SJSA1 (cell line): Measurements from ENCODE around the gene CORT. TPM values are rescaled to one million over a fixed set of nuclear protein-coding genes. Genes with fewer than 3 reads are reported as not detected.

Source experiments
- DNase-seq, 2 experiments: peaks; one replicate each; pipeline ENCODE4 v3.0.0-alpha.2; 2015 to 2020; ENCODE audit warnings: low spot score in 2 of 2, low read depth in 1 of 2
- H3K27ac ChIP-seq: fragments of 250-450 bp; sonication (Bioruptor Pico); 2 replicates; pipeline ENCODE4 v1.5.1; 2020; ENCODE audit warnings: mild to moderate bottlenecking, moderate library complexity
- H3K27me3 ChIP-seq: fragments of 250-450 bp; sonication (Bioruptor Pico); replicated peaks from 2 replicates; pipeline ENCODE4 v1.5.1; 2020; ENCODE audit warnings: mild to moderate bottlenecking, moderate library complexity
- H3K36me3 ChIP-seq: fragments of 250-450 bp; sonication (Bioruptor Pico); 2 replicates; pipeline ENCODE4 v1.5.1; 2020; ENCODE audit warnings: mild to moderate bottlenecking
- H3K4me1 ChIP-seq: fragments of 250-450 bp; sonication (Bioruptor Pico); replicated peaks from 2 replicates; pipeline ENCODE4 v1.6.1; 2021; ENCODE audit warnings: mild to moderate bottlenecking
- H3K4me3 ChIP-seq: fragments of 250-450 bp; sonication (Bioruptor Pico); 2 replicates; pipeline ENCODE4 v1.5.1; 2020; ENCODE audit warnings: mild to moderate bottlenecking
- H3K9me3 ChIP-seq: fragments of 250-450 bp; sonication (Bioruptor Pico); replicated peaks from 2 replicates; pipeline ENCODE4 v1.5.1; 2020; ENCODE audit warnings: mild to moderate bottlenecking
- total RNA-seq: library from RNA; depleted of rRNA; stranded (reverse); fragments of >200 nt; shearing (Covaris generic); gene quantifications from 2 replicates; pipeline ENCODE4 v1.2.3, GENCODE V29; 2014

CORT gene
- total RNA-seq, 1 experiment from 2014 or later = not detected

- Histone ChIP-seq H3K27me3 (no peaks in the 10 kb centered on the region), H3K4me1 (peaks cover 15% of the 10 kb centered on the region), H3K4me3 (peak overlapping the region; percentile 64), H3K9me3 (no peaks in the 10 kb centered on the region), H3K36me3 (no peaks in the 10 kb centered on the region), H3K27ac (no peak overlapping the region)
- DNase-seq = no peak
Observed at GRCh38 chr1:10429868-10430215, 20.0 kb upstream of the CORT start.

- H3K4me1 ChIP-seq = peaks cover 15% of the 10 kb centered on the region
- H3K27me3 ChIP-seq = no peaks in the 10 kb centered on the region
- no peaks in the 10 kb centered on the region for H3K36me3 ChIP-seq
- DNase-seq = peak; percentile 90 to 97
- H3K9me3 ChIP-seq = no peaks in the 10 kb centered on the region
- peak within 1 kb of the TSS; percentile 71 for H3K27ac ChIP-seq
- peak within 1 kb of the TSS; percentile 64 for H3K4me3 ChIP-seq
Observed at GRCh38 chr1:10430216-10431069, 19.4 kb upstream of the CORT start, which contains the start of gene CENPS. Gene CENPS (plus strand): TSS chr1:10430433. CDS start chr1:10430518, 85 bp downstream.

GRCh38 chr1:10431070-10431730, 18.6 kb upstream of the CORT start:
- DNase-seq = no peak

GRCh38 chr1:10432910-10433700, 16.7 kb upstream of the CORT start:
- Histone ChIP-seq H3K27ac (no peak overlapping the region), H3K9me3 (no peaks in the 10 kb centered on the region), H3K27me3 (no peaks in the 10 kb centered on the region), H3K4me1 (peaks cover 18% of the 10 kb centered on the region), H3K36me3 (no peaks in the 10 kb centered on the region), H3K4me3 (no peak overlapping the region)
- no peak for DNase-seq

More at GRCh38 chr1:10431070-10431730, 18.6 kb upstream of the CORT start:
- no peaks in the 10 kb centered on the region for H3K9me3 ChIP-seq
- H3K36me3 ChIP-seq = no peaks in the 10 kb centered on the region
- peaks cover 15% of the 10 kb centered on the region for H3K4me1 ChIP-seq
- peak overlapping the region; percentile 71 for H3K27ac ChIP-seq
- no peaks in the 10 kb centered on the region for H3K27me3 ChIP-seq
- peak overlapping the region; percentile 64 for H3K4me3 ChIP-seq

- H3K27me3 ChIP-seq = no peaks in the 10 kb centered on the region
- no peaks in the 10 kb centered on the region for H3K36me3 ChIP-seq
- H3K4me3 ChIP-seq = no peak overlapping the region
- H3K4me1 ChIP-seq = peaks cover 25% of the 10 kb centered on the region
- no peak overlapping the region for H3K27ac ChIP-seq
- no peak for DNase-seq
- no peaks in the 10 kb centered on the region for H3K9me3 ChIP-seq
Observed at GRCh38 chr1:10433790-10434189, 16.0 kb upstream of the CORT start.

- DNase-seq = no peak
- H3K27me3 ChIP-seq = no peaks in the 10 kb centered on the region
- no peaks in the 10 kb centered on the region for H3K9me3 ChIP-seq
- H3K4me3 ChIP-seq = no peak overlapping the region
- H3K36me3 ChIP-seq = no peaks in the 10 kb centered on the region
- H3K27ac ChIP-seq = no peak overlapping the region
- H3K4me1 ChIP-seq = peaks cover 30% of the 10 kb centered on the region
Observed at GRCh38 chr1:10434590-10434989, 15.2 kb upstream of the CORT start.

GRCh38 chr1:10437052-10437451, 12.8 kb upstream of the CORT start:
- no peaks in the 10 kb centered on the region for H3K27me3 ChIP-seq
- H3K27ac ChIP-seq = no peak overlapping the region
- no peak overlapping the region for H3K4me3 ChIP-seq
- no peaks in the 10 kb centered on the region for H3K9me3 ChIP-seq
- H3K4me1 ChIP-seq = peaks cover 15% of the 10 kb centered on the region
- DNase-seq = no peak
- 0 out of 2 replicates have a peak, but pooled peaks cover 3% of the 10 kb centered on the region for H3K36me3 ChIP-seq

GRCh38 chr1:10438677-10439163, 11.1 kb upstream of the CORT start:
- Histone ChIP-seq H3K27ac (no peak overlapping the region), H3K4me3 (no peak overlapping the region), H3K27me3 (no peaks in the 10 kb centered on the region), H3K36me3 (0 out of 2 replicates have a peak, but pooled peaks cover 3% of the 10 kb centered on the region), H3K9me3 (no peaks in the 10 kb centered on the region), H3K4me1 (peaks cover 15% of the 10 kb centered on the region)
- peak; percentile 57 to 61 for DNase-seq

- H3K4me1 ChIP-seq = peaks cover 15% of the 10 kb centered on the region
- H3K27ac ChIP-seq = no peak overlapping the region
- no peak for DNase-seq
- no peaks in the 10 kb centered on the region for H3K27me3 ChIP-seq
- H3K36me3 ChIP-seq = peaks cover 3% of the 10 kb centered on the region; the same call in 1 of the 2 replicates
- no peaks in the 10 kb centered on the region for H3K9me3 ChIP-seq
- no peak overlapping the region for H3K4me3 ChIP-seq
Observed at GRCh38 chr1:10440305-10440704, 9.5 kb upstream of the CORT start.

GRCh38 chr1:10440794-10441193, 9.0 kb upstream of the CORT start:
- peaks cover 3% of the 10 kb centered on the region; the same call in 1 of the 2 replicates for H3K36me3 ChIP-seq
- peaks cover 15% of the 10 kb centered on the region for H3K4me1 ChIP-seq
- DNase-seq = no peak

GRCh38 chr1:10444248-10444647, 5.6 kb upstream of the CORT start:
- Histone ChIP-seq H3K4me1 (peaks cover under 1% of the 10 kb centered on the region; the same call in 1 of the 2 replicates), H3K27me3 (no peaks in the 10 kb centered on the region), H3K4me3 (no peak overlapping the region), H3K36me3 (peaks cover 3% of the 10 kb centered on the region; the same call in 1 of the 2 replicates), H3K27ac (no peak overlapping the region), H3K9me3 (no peaks in the 10 kb centered on the region)
- no peak for DNase-seq

More at GRCh38 chr1:10440794-10441193, 9.0 kb upstream of the CORT start:
- H3K9me3 ChIP-seq = no peaks in the 10 kb centered on the region
- H3K27ac ChIP-seq = no peak overlapping the region
- no peak overlapping the region for H3K4me3 ChIP-seq
- H3K27me3 ChIP-seq = no peaks in the 10 kb centered on the region

- H3K4me1 ChIP-seq = no peaks in the 10 kb centered on the region
Observed at GRCh38 chr1:10444795-10445397, 4.9 kb upstream of the CORT start.

More at GRCh38 chr1:10444795-10445397, 4.9 kb upstream of the CORT start:
- H3K4me3 ChIP-seq = no peak overlapping the region
- H3K27ac ChIP-seq = no peak overlapping the region
- no peak for DNase-seq
- no peaks in the 10 kb centered on the region for H3K27me3 ChIP-seq
- H3K9me3 ChIP-seq = no peaks in the 10 kb centered on the region
- peaks cover 3% of the 10 kb centered on the region; the same call in 1 of the 2 replicates for H3K36me3 ChIP-seq
